Small intestine (tissue), 7 donors: ENCODE data around the gene KIAA1143. TPM values are rescaled to one million over a fixed set of nuclear protein-coding genes. Genes with fewer than 3 reads are reported as not detected.

ENCODE experiments used
- DNase-seq, 2 donors: peaks; one replicate each; pipeline versions ENCODE4 v3.0.0 to v3.0.0-alpha.2; 2013
- FAIRE-seq: peaks from 2 replicates; lab custom pipeline; 2012; peaks lifted over from hg19 to GRCh38; lab: Jason Lieb, UNC
- H3K27ac ChIP-seq, 3 donors: one replicate each; pipeline ENCODE4 v1.5.1; 2013; ENCODE audit warnings: low read length in 2 of 3, mild to moderate bottlenecking in 2 of 3, control low read depth in 1 of 3, inconsistent platforms in 1 of 3, low read depth in 1 of 3, moderate library complexity in 1 of 3
- H3K27me3 ChIP-seq, 3 donors: one replicate each; pipeline ENCODE4 v1.6.1; 2013; ENCODE audit warnings: low read length in 3 of 3, inconsistent platforms in 1 of 3; ENCODE audit not compliant: control insufficient read depth in 3 of 3, insufficient read depth in 3 of 3
- H3K36me3 ChIP-seq, 3 donors: one replicate each; pipeline ENCODE4 v1.6.1; 2013; ENCODE audit warnings: low read length in 3 of 3, inconsistent platforms in 1 of 3, low read depth in 1 of 3, mild to moderate bottlenecking in 1 of 3, moderate library complexity in 1 of 3; ENCODE audit not compliant: control insufficient read depth in 3 of 3, insufficient read depth in 2 of 3
- H3K4me1 ChIP-seq, 3 donors: one replicate each; pipeline ENCODE4 v1.6.1; 2013; ENCODE audit warnings: low read length in 2 of 3, inconsistent platforms in 1 of 3, low read depth in 1 of 3, mild to moderate bottlenecking in 1 of 3, moderate library complexity in 1 of 3; ENCODE audit not compliant: control insufficient read depth in 3 of 3, insufficient read depth in 2 of 3
- H3K4me3 ChIP-seq, 3 donors: one replicate each; pipeline ENCODE4 v1.5.1; 2013; ENCODE audit warnings: low read length in 3 of 3, control low read depth in 1 of 3, inconsistent platforms in 1 of 3, low read depth in 1 of 3, mild to moderate bottlenecking in 1 of 3, moderate library complexity in 1 of 3
- H3K9me3 ChIP-seq, 2 donors: one replicate each; pipeline ENCODE4 v1.6.1; 2013; ENCODE audit warnings: low read depth in 1 of 2, low read length in 1 of 2; ENCODE audit not compliant: control insufficient read depth in 2 of 2, insufficient read depth in 1 of 2
- WGBS, 3 donors: extraction: QIAGEN DNeasy Blood & Tissue Kit; methylation state at CpG; one replicate each; pipeline ENCODE4 v1.1.7; 2013; 5-methylcytosine and 5-hydroxymethylcytosine counted together
- polyA plus RNA-seq, 4 donors: library from polyadenylated mRNA; stranded (reverse) in 3 of 4; unstranded in 1 of 4; fragments of 200-250 nt in 3 of 4; fragments of 120-200 nt in 1 of 4; gene quantifications; one replicate each; pipeline versions ENCODE4 v1.2.1 to v1.2.3, GENCODE V29; 2013
- donor health status: healthy with polysubstance abuse.
- donor health status: control.
- donor health status: control.
- donor health status: Bipolar disorder and iron deficiency.
- donor health status: healthy.

KIAA1143 gene
- polyA plus RNA-seq, 4 donors: 6.7 to 24.7 (median 10.3) TPM

DNA sequence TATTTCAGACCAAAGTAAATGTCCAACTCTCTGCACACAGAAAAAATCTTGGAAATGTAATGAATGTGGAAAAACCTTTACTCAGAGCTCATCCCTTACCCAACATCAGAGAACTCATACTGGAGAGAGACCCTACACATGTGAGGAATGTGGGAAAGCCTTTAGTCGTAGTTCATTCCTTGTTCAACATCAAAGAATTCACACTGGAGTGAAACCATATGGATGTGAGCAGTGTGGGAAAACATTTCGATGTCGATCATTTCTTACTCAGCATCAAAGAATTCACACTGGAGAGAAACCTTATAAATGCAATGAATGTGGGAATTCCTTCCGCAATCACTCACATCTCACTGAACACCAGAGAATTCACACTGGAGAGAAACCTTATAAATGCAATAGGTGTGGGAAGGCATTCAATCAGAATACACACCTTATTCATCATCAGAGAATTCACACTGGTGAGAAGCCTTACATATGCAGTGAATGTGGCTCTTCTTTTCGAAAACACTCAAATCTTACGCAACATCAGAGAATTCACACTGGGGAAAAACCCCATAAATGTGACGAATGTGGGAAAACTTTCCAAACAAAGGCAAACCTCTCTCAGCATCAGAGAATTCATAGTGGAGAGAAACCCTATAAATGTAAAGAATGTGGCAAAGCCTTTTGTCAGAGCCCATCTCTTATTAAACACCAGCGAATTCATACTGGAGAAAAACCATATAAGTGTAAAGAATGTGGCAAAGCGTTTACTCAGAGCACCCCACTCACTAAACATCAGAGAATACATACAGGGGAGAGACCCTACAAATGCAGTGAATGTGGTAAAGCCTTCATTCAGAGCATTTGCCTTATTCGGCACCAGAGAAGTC is 40.0 kb downstream of the KIAA1143 start:
- FAIRE-seq (no peak), DNase-seq (peak in 1 of 2 donors; percentile 18)
- Histone ChIP-seq H3K27me3 (no peaks in the 10 kb centered on the region), H3K36me3 (peaks cover 2 to 15% (median 9%) of the 10 kb centered on the region in 3 donors), H3K4me1 (no peaks in the 10 kb centered on the region), H3K9me3 (peaks cover 7 to 79% of the 10 kb centered on the region in 2 donors), H3K27ac (no peak overlapping the region), H3K4me3 (no peak overlapping the region)
- 96 to 97% (median 97%) methylated on average over 10 of the region's 10 CpGs for WGBS, 3 donors

DNA sequence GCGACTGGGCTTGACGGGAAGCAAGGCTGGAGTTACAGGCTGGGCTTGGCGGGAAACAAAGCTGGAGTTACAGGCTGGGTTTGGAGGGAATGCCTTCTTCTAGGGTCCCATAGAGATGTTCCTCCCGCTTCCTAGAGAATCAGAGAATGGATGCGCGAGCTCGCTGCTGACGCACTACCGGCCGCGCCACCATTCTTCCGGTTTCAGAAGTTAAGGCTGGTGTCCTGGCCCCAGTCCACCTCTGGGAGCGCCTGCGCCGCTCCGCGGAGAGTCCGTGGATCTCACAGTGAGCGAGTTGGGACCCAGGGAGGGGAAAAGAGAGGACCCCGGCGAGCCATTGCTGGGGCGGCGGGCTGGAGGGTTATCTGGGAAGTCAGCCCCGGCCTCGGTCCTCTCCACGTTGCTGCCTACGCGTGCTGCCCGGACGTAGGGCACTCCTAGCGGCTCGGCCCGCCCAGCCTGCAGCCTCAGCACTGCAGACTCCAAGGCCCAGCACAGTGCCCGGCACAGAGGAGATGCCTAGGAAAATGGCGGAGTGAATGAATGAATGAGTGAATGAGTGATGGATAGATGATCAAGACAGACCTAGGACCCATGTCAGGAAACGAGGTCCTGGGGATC is 48.9 kb downstream of the KIAA1143 start, which contains the start of gene ZNF502:
Gene ZNF502, plus strand, starts transcription at position 206 of the 621 bp plus-strand sequence. CDS start 7,602 bp downstream, outside the sequence.
- FAIRE-seq (no peak), DNase-seq (peak; percentile 83 to 96)
- Histone ChIP-seq H3K4me3 (peak within 1 kb of the TSS; percentile 62 to 83 (median 65)), H3K27me3 (peaks cover 0 to 5% (median 2%) of the 10 kb centered on the region in 3 donors), H3K36me3 (peaks cover 0 to 3% (median 0%) of the 10 kb centered on the region in 3 donors), H3K4me1 (no peaks in the 10 kb centered on the region), H3K9me3 (peaks cover 3 to 42% of the 10 kb centered on the region in 2 donors), H3K27ac (peak within 1 kb of the TSS in 2 of 3 donors; percentile 68 to 72)
- 0 to 5% (median 3%) methylated on average over 36 of the region's 36 CpGs for WGBS, 3 donors

Other genes starting within 250 kb of the KIAA1143 start
- gene ZKSCAN7, start 206.4 kb downstream of the KIAA1143 start, polyA plus RNA-seq: 1 to 10 TPM in 2 of 4 donors, under 1 TPM in 2; 0.22 to 8.1 (median 1.1) TPM
- gene ZNF660, start 176.7 kb downstream of the KIAA1143 start, polyA plus RNA-seq: 1 to 10 TPM in 1 of 4 donors, under 1 TPM in 2, not detected in 1; 0.27 to 4.9 (median 0.51) TPM
- gene ZNF197, start 136.6 kb downstream of the KIAA1143 start, polyA plus RNA-seq: 10 to 100 TPM in 1 of 4 donors, 1 to 10 TPM in 3; 5.7 to 23.0 (median 7.6) TPM
- gene ZNF35, start 112.9 kb downstream of the KIAA1143 start, polyA plus RNA-seq: 1 to 10 TPM; 3.1 to 7.8 (median 5.0) TPM
- 10 to 100 TPM in 1 of 4 donors, 1 to 10 TPM in 3; 1.3 to 10.7 (median 1.8) TPM for gene ZNF502, start 49.0 kb downstream of the KIAA1143 start, polyA plus RNA-seq
- 1 to 10 TPM in 3 of 4 donors, under 1 TPM in 1; 0.89 to 5.0 (median 1.5) TPM for gene ZNF501, start 32.0 kb downstream of the KIAA1143 start, polyA plus RNA-seq
- 10 to 100 TPM in 1 of 4 donors, 1 to 10 TPM in 2, under 1 TPM in 1; 0.54 to 11.1 (median 5.5) TPM for gene KIF15, start 175 bp upstream of the KIAA1143 start, polyA plus RNA-seq
- gene TMEM42, start 100.3 kb upstream of the KIAA1143 start, polyA plus RNA-seq: 10 to 100 TPM in 3 of 4 donors, 1 to 10 TPM in 1; 6.2 to 19.4 (median 14.3) TPM
- gene TGM4, start 113.0 kb upstream of the KIAA1143 start, polyA plus RNA-seq: under 1 TPM in 1 of 4 donors, not detected in 3; 0.04 TPM
- gene ZDHHC3, start 214.6 kb upstream of the KIAA1143 start, polyA plus RNA-seq: 10 to 100 TPM; 54.3 to 91.3 (median 58.3) TPM
- gene EXOSC7, start 214.6 kb upstream of the KIAA1143 start, polyA plus RNA-seq: 10 to 100 TPM; 21.9 to 39.4 (median 30.4) TPM